Fibroblast of villous mesenchyme (primary cell): ENCODE results near the gene ADARB2. TPM values are rescaled to one million over a fixed set of nuclear protein-coding genes. Genes with fewer than 3 reads are reported as not detected.

ENCODE experiments used
- DNase-seq: peaks from one replicate; pipeline ENCODE4 v3.0.0-alpha.2; 2010; ENCODE audit warnings: low read depth
- H3K4me3 ChIP-seq: 2 replicates; pipeline ENCODE4 v1.5.1; 2011; ENCODE audit warnings: low read depth, mild to moderate bottlenecking, low read length
- total RNA-seq: library from RNA; depleted of rRNA; stranded (reverse); fragments of >200 nt; gene quantifications from 2 replicates; pipeline ENCODE4 v1.2.3, GENCODE V29; 2012
- TF ChIP-seq, protein P1 (sequence below): IDR thresholded peaks from 2 replicates; pipeline ENCODE4 v1.5.1; 2012; ENCODE audit warnings: low read depth, mild to moderate bottlenecking, low read length; ENCODE audit not compliant: insufficient read depth

The ADARB2 gene
- total RNA-seq, 1 donor, result not detected

DNA sequence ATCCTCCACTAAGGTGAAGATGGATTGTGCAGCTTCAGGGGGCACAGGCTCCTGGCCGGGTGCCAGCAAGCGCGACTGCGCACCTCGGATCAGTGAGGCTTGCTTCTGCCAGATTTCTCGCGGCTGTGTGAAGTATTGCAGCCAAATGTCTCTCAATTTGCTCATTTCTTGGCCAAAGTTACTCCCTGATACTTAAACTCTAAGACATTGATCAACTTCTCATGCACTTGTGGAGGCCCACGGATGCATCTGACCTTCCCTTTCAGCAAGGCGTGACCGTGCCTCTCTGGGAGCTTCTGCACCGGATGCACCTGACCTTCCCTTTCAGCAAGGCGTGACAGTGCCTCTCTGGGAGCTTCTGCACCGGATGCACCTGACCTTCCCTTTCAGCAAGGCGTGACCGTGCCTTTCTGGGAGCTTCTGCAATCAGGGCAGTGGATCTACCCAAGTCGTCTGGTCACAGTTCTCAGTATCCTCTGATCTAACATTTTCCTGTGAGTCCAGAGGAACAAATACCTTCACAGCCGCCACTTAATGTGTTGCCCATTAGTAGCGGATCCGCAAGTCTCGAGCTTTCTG lies 248.3 kb downstream of the ADARB2 start:
- TF ChIP-seq, protein P1, sequence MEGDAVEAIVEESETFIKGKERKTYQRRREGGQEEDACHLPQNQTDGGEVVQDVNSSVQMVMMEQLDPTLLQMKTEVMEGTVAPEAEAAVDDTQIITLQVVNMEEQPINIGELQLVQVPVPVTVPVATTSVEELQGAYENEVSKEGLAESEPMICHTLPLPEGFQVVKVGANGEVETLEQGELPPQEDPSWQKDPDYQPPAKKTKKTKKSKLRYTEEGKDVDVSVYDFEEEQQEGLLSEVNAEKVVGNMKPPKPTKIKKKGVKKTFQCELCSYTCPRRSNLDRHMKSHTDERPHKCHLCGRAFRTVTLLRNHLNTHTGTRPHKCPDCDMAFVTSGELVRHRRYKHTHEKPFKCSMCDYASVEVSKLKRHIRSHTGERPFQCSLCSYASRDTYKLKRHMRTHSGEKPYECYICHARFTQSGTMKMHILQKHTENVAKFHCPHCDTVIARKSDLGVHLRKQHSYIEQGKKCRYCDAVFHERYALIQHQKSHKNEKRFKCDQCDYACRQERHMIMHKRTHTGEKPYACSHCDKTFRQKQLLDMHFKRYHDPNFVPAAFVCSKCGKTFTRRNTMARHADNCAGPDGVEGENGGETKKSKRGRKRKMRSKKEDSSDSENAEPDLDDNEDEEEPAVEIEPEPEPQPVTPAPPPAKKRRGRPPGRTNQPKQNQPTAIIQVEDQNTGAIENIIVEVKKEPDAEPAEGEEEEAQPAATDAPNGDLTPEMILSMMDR, result no peak
- no peak for DNase-seq
- H3K4me3 ChIP-seq, result no peak overlapping the region

DNA sequence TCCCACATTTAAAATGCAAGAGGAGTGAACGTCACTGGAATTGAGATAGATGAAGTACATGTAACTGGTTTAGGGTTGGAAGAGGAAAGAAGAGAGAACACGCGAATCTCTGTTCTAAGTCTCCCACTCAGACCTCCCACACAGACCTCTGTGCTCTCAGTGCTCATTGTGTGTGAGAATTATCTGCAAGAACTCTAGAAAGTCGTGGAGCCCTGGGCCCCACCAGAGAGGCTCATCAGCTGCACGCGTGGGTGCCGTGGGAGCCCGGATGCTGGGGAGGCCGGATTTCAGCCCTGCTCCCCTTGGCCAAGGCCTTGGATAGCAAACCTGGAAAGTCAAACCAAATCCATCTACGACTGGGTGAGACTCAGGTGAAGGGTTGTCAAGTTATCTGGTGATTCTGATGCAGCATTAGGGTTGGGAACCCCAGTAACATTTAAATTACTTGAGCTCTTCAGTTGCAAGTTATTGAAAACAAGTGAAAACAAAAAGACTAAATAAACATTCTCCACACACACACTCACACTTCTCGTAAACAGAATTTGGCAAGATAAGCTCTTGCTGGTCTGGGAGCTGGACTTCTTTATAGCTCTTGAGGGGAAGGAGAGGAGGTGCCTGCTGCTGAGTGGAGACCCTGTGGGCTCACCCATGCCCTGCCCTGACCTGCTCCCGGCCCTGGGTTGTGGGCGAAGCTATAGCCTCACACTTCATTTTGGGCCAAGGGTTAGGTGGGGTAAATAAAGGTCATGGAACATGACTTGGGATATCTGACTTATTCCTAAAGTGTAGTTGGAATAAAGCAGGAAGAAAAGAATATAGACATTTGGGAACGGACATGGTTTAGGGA lies 250.3 kb downstream of the ADARB2 start:
- no peak overlapping the region for H3K4me3 ChIP-seq
- DNase-seq, result no peak
- TF ChIP-seq, protein P1, result no peak

DNA sequence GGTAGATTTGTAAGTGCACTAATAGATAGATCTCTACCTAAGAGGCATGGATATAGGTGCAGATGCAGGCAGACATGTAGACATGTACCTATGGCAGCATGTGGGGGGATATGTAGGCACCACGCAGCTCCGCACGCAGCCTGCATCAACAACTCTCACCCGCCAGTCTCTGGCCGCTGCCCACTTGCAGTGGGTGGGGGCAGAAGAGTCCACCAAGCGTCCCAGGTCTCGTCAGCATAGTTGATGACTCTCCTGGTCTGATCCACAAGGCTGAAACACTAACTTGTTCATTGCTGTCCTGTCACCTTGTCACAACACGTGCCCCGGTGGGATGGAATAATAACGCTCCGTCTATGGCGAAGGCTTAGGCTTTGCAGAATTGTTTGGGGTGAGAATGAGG lies 252.0 kb downstream of the ADARB2 start:
- no peak for DNase-seq
- TF ChIP-seq, protein P1, result no peak
- no peak overlapping the region for H3K4me3 ChIP-seq

DNA sequence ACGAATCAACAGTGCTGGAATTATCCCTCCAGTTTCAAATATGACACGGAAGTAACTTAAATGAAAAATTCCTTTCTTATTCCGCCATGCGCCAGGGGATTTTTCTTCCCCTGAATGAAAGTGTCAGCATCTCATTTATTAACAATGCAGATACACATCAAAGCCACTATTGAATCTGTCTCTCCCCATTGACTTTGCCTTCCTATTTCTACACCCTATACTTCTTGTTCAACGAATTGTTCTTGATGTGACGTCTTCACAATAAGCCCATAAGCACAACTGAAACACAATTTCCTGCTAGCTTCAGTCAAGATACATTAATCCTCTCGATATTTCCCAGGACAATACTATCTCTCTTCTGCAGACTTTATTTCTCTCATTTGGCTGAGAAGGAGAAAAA lies 253.5 kb downstream of the ADARB2 start:
- DNase-seq, result no peak
- no peak overlapping the region for H3K4me3 ChIP-seq
- TF ChIP-seq, protein P1, result no peak

DNA sequence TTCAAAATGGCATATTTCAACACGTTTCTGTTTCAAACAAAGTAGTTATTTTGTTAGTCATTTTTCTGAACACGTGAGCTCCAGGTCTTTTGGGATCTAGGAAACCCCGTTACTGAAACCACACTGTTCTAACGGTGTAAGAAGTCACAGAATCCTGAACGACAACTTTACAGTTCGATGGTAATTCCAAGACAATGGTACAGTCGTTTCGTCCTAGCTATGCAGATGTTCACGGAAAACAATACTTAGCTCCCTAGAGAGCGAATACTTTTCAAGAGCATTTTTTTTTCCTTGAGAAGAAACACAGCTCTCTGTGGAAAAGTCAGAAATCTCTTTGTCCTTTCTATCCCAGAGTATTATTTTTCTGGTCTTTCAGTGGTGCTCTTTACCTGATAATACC lies 254.1 kb downstream of the ADARB2 start:
- no peak for DNase-seq
- H3K4me3 ChIP-seq, result no peak overlapping the region
- TF ChIP-seq, protein P1, result no peak

DNA sequence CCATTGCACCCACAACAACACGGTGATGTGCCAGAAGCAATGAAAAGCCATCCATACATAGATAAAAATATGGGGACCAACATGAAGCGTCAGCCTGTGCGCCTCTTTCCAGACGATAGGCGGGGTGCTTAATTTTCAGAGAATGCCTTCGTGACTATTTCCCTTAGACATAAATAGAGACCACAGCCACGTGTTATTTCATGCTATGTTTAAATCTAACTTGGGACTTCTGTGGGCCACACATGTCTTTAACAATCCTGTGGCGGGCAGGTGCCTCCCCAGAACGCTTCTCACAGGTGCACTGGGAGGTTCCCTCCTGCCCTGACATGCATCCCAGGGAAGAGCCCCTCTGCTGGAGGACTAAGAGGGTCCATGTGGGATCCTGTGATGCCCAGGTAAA lies 259.7 kb downstream of the ADARB2 start:
- DNase-seq, result no peak
- no peak overlapping the region for H3K4me3 ChIP-seq
- TF ChIP-seq, protein P1, result no peak

DNA sequence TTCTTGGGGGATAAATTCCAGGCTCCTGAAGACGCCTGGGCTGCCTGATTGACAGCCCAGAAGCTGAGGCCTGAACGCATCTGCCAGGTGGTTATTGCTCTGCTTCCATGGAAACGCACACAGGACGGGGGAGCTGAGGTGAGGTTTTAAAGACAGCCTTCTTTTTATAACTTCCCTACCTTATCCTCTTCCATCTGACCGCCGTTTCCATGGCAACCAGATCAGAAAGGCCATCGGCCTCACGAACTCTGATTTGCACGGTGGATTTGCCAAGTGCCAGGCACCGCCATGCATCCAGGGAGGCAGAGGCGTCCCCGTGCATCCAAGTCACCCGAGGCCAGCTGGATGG lies 260.9 kb downstream of the ADARB2 start:
- TF ChIP-seq, protein P1, result no peak

More for the DNA sequence above, 260.9 kb downstream of the ADARB2 start:
- DNase-seq, result no peak
- H3K4me3 ChIP-seq, result no peak overlapping the region
